Measurements from ENCODE around the gene OGT. TPM values are rescaled to one million over a fixed set of nuclear protein-coding genes. Genes with fewer than 3 reads are reported as not detected.

The OGT gene
- total and polyA plus RNA-seq, 10 of the 15 experiments (the other 5 are each of a cell fraction or from before 2014, with no cell fraction given) = 38.2 to 671 (median 107) TPM

DNA sequence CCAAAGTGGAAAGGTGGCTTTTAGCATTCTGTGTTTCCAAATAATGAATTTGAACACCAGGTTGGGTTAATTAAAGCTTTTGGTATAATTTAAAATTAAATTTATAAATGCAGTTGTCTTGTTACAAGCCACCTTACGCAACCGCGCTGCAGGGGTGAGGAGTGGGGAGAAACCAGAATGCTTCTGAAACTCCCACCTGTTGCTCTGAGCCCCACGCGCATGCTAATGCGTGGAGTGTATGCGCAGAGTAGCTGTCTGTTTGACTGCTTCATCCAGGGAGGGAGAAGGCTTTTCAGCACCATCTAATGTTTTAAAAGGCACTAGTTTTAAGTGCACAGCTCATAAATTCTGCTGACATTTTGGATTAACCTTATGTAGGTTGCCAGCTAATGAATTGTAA, 12.5 kb downstream of the OGT start:
- H2AFZ ChIP-seq (ENCODE audit: control insufficient read depth, low read depth, low read length) = no peak overlapping the region
- in situ Hi-C loops (cut with MboI) (no loop called here), intact Hi-C loops (cut with micrococcal nuclease; ENCODE audit: unreplicated experiment) (no loop called here)
- no peaks in the 10 kb centered on the region for H3K27me3 ChIP-seq (replicated peaks in 1 of 2; ENCODE audit: control insufficient read depth in 2 of 2, insufficient read depth in 2 of 2, low read length in 1 of 2)
- H4K20me1 ChIP-seq (ENCODE audit: control insufficient read depth, insufficient read depth) = no peaks in the 10 kb centered on the region; the same call in none of the 2 replicates
- no TSS peak for BruUV-seq (replicated peaks)
- H3K9ac ChIP-seq (ENCODE audit: control insufficient read depth, insufficient read depth, low read length) = no peak overlapping the region
- no peak for TF ChIP-seq TCF7 (IDR thresholded peaks at IDR 0.05; ENCODE audit: borderline replicate concordance)
- no peak for TF ChIP-seq EZH2 (IDR thresholded peaks at IDR 0.05; ENCODE audit: borderline replicate concordance, control insufficient read depth, low read depth, low read length)
- TF ChIP-seq POLR2AphosphoS5 (IDR thresholded peaks at IDR 0.05; ENCODE audit: low read length) = no peak
- no peak for TF ChIP-seq DPF2 (IDR thresholded peaks at IDR 0.05)
- TF ChIP-seq JUNB (IDR thresholded peaks at IDR 0.05) = no peak
- TF ChIP-seq TCF12 (IDR thresholded peaks at IDR 0.05; ENCODE audit: low read depth, low read length) = no peak
- no peak for TF ChIP-seq ZNF274 (IDR thresholded peaks at IDR 0.05; ENCODE audit: insufficient read depth, insufficient read length)
- TF ChIP-seq, protein P1, sequence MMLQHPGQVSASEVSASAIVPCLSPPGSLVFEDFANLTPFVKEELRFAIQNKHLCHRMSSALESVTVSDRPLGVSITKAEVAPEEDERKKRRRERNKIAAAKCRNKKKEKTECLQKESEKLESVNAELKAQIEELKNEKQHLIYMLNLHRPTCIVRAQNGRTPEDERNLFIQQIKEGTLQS (IDR thresholded peaks at IDR 0.05; ENCODE audit: borderline replicate concordance, extremely low read depth, low read depth, low read length) = no peak
- TF ChIP-seq MYC (IDR thresholded peaks at IDR 0.05; ENCODE audit: insufficient read depth, insufficient read length, insufficient replicate concordance, low read length, severe bottlenecking) = no peak
- no peak for TF ChIP-seq YY1 (IDR thresholded peaks at IDR 0.05; ENCODE audit: low read depth, low read length)
- TF ChIP-seq, protein P2, sequence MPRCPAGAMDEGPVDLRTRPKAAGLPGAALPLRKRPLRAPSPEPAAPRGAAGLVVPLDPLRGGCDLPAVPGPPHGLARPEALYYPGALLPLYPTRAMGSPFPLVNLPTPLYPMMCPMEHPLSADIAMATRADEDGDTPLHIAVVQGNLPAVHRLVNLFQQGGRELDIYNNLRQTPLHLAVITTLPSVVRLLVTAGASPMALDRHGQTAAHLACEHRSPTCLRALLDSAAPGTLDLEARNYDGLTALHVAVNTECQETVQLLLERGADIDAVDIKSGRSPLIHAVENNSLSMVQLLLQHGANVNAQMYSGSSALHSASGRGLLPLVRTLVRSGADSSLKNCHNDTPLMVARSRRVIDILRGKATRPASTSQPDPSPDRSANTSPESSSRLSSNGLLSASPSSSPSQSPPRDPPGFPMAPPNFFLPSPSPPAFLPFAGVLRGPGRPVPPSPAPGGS (IDR thresholded peaks at IDR 0.05; ENCODE audit: borderline replicate concordance, insufficient read depth, low read depth, low read length, poor library complexity, severe bottlenecking) = no peak
- TF ChIP-seq ASH2L (IDR thresholded peaks at IDR 0.05; ENCODE audit: borderline replicate concordance, low read depth) = no peak
- no peak for TF ChIP-seq TARDBP (IDR thresholded peaks at IDR 0.05; ENCODE audit: borderline replicate concordance)
- no peak for TF ChIP-seq NR2C1 (IDR thresholded peaks at IDR 0.05)
- TF ChIP-seq, protein P3, sequence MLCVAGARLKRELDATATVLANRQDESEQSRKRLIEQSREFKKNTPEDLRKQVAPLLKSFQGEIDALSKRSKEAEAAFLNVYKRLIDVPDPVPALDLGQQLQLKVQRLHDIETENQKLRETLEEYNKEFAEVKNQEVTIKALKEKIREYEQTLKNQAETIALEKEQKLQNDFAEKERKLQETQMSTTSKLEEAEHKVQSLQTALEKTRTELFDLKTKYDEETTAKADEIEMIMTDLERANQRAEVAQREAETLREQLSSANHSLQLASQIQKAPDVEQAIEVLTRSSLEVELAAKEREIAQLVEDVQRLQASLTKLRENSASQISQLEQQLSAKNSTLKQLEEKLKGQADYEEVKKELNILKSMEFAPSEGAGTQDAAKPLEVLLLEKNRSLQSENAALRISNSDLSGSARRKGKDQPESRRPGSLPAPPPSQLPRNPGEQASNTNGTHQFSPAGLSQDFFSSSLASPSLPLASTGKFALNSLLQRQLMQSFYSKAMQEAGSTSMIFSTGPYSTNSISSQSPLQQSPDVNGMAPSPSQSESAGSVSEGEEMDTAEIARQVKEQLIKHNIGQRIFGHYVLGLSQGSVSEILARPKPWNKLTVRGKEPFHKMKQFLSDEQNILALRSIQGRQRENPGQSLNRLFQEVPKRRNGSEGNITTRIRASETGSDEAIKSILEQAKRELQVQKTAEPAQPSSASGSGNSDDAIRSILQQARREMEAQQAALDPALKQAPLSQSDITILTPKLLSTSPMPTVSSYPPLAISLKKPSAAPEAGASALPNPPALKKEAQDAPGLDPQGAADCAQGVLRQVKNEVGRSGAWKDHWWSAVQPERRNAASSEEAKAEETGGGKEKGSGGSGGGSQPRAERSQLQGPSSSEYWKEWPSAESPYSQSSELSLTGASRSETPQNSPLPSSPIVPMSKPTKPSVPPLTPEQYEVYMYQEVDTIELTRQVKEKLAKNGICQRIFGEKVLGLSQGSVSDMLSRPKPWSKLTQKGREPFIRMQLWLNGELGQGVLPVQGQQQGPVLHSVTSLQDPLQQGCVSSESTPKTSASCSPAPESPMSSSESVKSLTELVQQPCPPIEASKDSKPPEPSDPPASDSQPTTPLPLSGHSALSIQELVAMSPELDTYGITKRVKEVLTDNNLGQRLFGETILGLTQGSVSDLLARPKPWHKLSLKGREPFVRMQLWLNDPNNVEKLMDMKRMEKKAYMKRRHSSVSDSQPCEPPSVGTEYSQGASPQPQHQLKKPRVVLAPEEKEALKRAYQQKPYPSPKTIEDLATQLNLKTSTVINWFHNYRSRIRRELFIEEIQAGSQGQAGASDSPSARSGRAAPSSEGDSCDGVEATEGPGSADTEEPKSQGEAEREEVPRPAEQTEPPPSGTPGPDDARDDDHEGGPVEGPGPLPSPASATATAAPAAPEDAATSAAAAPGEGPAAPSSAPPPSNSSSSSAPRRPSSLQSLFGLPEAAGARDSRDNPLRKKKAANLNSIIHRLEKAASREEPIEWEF (IDR thresholded peaks at IDR 0.05; ENCODE audit: insufficient replicate concordance, low read depth, low read length) = no peak
- TF ChIP-seq TBL1XR1 (IDR thresholded peaks at IDR 0.05; ENCODE audit: low read depth, low read length) = no peak
- no peak for TF ChIP-seq RB1 (IDR thresholded peaks at IDR 0.05; ENCODE audit: borderline replicate concordance)
- TF ChIP-seq TAF1 (IDR thresholded peaks at IDR 0.05; ENCODE audit: borderline replicate concordance, low read depth, low read length) = no peak
- no peak for TF ChIP-seq SREBF1 (IDR thresholded peaks at IDR 0.05; ENCODE audit: low read length)
- DNase-seq (ENCODE audit: low read depth, low spot score) (no peak), ATAC-seq (no peak), FAIRE-seq (no peak)
- H3K36me3 ChIP-seq (ENCODE audit: control insufficient read depth in 2 of 2, insufficient read depth in 2 of 2, low read length in 1 of 2) = peaks cover 6 to 11% of the 10 kb centered on the region in 2 experiments; a peak in 3 of 4 replicates
- H3K4me3 ChIP-seq = no peak overlapping the region
- RAD21 ChIA-PET (ENCODE audit: unreplicated experiment) = interaction anchor here (2.2 kb wide), 1 partner anchor 107 kb away, joined by 7 read pairs; no protein-coding TSS in a partner anchor
- CTCF ChIA-PET = interaction anchor here (0.9 to 1.4 kb wide), 3 partner anchors 11 to 107 kb away, joined by 3 to 4 read pairs (median 4); no protein-coding TSS in a partner anchor
- POLR2A ChIA-PET = no interaction called here
- no peaks in the 10 kb centered on the region for H3K9me3 ChIP-seq (replicated peaks; ENCODE audit: control insufficient read depth, insufficient read depth, low read length)
- peaks cover 5% of the 10 kb centered on the region; the same call in 1 of the 2 replicates for H3K4me1 ChIP-seq (ENCODE audit: control insufficient read depth, insufficient read depth, low read length)
- 96% methylated on average over 7 of the region's 7 CpGs for WGBS (ENCODE audit: insufficient coverage, insufficient replicate concordance, low lambda C conversion rate, missing lambda C conversion rate)
- no peak overlapping the region for H3K4me2 ChIP-seq (ENCODE audit: control insufficient read depth, insufficient read depth)
- H3K27ac ChIP-seq (ENCODE audit: control insufficient read depth, insufficient read depth) = no peak overlapping the region
- peaks cover 49% of the 10 kb centered on the region for H3K79me2 ChIP-seq (ENCODE audit: control insufficient read depth, insufficient read depth, low read length)
- SMC1A ChIA-PET (ENCODE audit: uncharacterized antibody, unreplicated experiment) = interaction anchor here (0.9 to 3.0 kb wide), 3 partner anchors 10 to 30 kb away, joined by 3 to 10 read pairs (median 3); no protein-coding TSS in a partner anchor

All from GM12878 (cell line).